ENCODE data around the gene SAXO2.
"Not testable (repeated sequence)": the region's sequence is repeated elsewhere in the genome, so short reads cannot be mapped to it uniquely, and the experiment has no call there.

The SAXO2 gene

DNA sequence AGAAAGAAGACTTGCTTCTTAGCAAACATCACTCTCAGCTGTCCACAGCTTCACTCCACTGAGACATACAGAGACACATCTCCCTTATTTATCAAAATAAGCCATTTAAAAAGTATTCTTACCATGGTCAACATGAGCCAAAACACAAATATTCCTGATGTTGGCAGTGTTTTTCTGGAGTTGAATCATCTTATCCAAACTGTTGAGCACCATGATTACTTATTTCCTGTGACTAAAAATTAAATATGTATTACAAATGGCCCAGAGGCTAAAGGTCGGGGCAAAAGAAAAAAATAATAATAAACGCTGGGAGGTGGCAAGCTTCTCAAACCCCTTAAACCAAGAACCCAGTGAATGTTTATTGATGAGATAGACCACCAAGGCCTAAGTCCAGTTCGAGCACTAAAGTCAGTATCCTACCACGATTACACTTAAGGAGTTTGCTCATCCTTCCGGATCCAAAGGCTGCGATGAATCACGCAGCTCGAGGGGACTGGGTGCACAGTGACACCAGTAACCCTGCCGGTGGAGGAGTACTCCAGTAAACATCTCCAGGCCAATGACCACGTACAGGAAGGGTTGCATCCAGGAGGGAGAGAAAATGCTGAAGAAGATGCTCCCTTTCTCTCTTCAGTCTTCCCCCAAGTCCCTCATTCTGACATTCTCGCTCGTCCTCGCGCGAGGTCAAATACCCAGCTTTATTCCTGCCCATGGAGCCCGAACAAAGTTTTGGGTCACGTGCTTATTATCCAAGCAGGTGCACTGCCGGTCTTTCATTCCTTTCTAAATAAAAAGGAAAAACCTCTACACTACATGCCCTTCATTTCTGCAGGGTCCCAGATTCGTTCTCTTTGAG, 824 bp upstream of the SAXO2 start:
- H2AFZ ChIP-seq (ENCODE audit: low read length), result peak overlapping the region; percentile 100
- no CpG with 5 or more reads among the region's 19 CpGs for WGBS, 2 donors (ENCODE audit: extremely low coverage in 2 of 2, insufficient read length in 2 of 2, insufficient replicate concordance in 1 of 2)
- peak overlapping the region; percentile 90 for H3K9ac ChIP-seq (ENCODE audit: low read depth, low read length, poor library complexity)
- H3K4ac ChIP-seq (ENCODE audit: low read length); H2BK12ac ChIP-seq (ENCODE audit: low read length); H4K8ac ChIP-seq (ENCODE audit: low read depth, low read length); H2BK15ac ChIP-seq (ENCODE audit: low read length); H3K4me1 ChIP-seq (ENCODE audit: control insufficient read depth in 2 of 2, insufficient read depth in 1 of 2, low read depth in 1 of 2, low read length in 2 of 2); H2BK5ac ChIP-seq (ENCODE audit: low read length); H2AK5ac ChIP-seq (ENCODE audit: low read depth, low read length); H2BK120ac ChIP-seq (ENCODE audit: low read depth, low read length); H4K91ac ChIP-seq (ENCODE audit: low read depth, low read length, poor library complexity); H3K79me1 ChIP-seq (ENCODE audit: low read depth, low read length); H3K27me3 ChIP-seq (ENCODE audit: control insufficient read depth in 3 of 3, insufficient read depth in 3 of 3, low read depth in 1 of 3, low read length in 3 of 3); H3K9me3 ChIP-seq (replicated peaks in 1 of 2; ENCODE audit: control insufficient read depth in 2 of 2, insufficient read depth in 1 of 2, low read depth in 1 of 2, low read length in 2 of 2); H3K14ac ChIP-seq (ENCODE audit: low read length); H3K23ac ChIP-seq (ENCODE audit: low read depth, low read length, poor library complexity): not testable (repeated sequence)
- H3K4me3 ChIP-seq (ENCODE audit: low read length in 2 of 2), result peak overlapping the region; percentile 87 to 96
- H3K36me3 ChIP-seq (replicated peaks in 1 of 2; ENCODE audit: control insufficient read depth in 2 of 2, insufficient read depth in 2 of 2, low read length in 2 of 2), result peaks cover 4 to 40% of the 10 kb centered on the region in 2 donors
- H3K4me2 ChIP-seq (ENCODE audit: insufficient read depth, low read length, poor library complexity, severe bottlenecking), result peak overlapping the region; percentile 49
- H3K18ac ChIP-seq (ENCODE audit: low read length), result peak overlapping the region; percentile 99
- H3K27ac ChIP-seq (replicated peaks; ENCODE audit: low read length), result peak overlapping the region; percentile 83
- DNase-seq (ENCODE audit: low spot score), result peak; percentile 6

DNA sequence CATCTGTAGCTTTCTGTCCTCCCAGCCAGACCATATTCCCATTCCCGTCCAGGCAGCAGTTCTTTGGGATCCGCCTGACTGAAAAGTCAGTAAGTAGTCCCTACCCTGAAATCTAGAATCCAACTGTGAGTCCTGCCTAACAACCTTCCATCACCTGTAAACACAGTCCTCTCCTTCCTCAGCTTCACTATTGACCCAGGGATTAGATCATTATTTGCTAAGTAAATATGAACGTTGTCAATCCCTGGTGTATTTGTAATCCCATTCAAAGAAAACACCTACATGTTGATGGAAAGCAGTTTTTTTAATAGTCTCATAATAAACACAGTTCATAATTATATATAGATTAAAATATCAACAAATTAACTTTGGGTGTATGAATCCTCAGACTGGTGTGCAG, 732 bp downstream of the SAXO2 start:
- Histone ChIP-seq H3K27ac (replicated peaks; ENCODE audit: low read length) (no peak overlapping the region), H2BK15ac (ENCODE audit: low read length) (no peak overlapping the region), H4K91ac (ENCODE audit: low read depth, low read length, poor library complexity) (no peak overlapping the region), H2BK5ac (ENCODE audit: low read length) (no peak overlapping the region), H3K27me3 (ENCODE audit: control insufficient read depth in 3 of 3, insufficient read depth in 3 of 3, low read depth in 1 of 3, low read length in 3 of 3) (no peaks in the 10 kb centered on the region), H2AFZ (ENCODE audit: low read length) (peak overlapping the region; percentile 100), H3K9ac (ENCODE audit: low read depth, low read length, poor library complexity) (no peak overlapping the region), H3K18ac (ENCODE audit: low read length) (no peak overlapping the region), H2BK120ac (ENCODE audit: low read depth, low read length) (no peak overlapping the region), H3K9me3 (replicated peaks in 1 of 2; ENCODE audit: control insufficient read depth in 2 of 2, insufficient read depth in 1 of 2, low read depth in 1 of 2, low read length in 2 of 2) (no peaks in the 10 kb centered on the region), H3K14ac (ENCODE audit: low read length) (no peak overlapping the region), H3K23ac (ENCODE audit: low read depth, low read length, poor library complexity) (no peak overlapping the region), H3K4me3 (ENCODE audit: low read length in 2 of 2) (peak overlapping the region in 1 of 2 donors; percentile 87), H3K36me3 (replicated peaks in 1 of 2; ENCODE audit: control insufficient read depth in 2 of 2, insufficient read depth in 2 of 2, low read length in 2 of 2) (peaks cover 4 to 24% of the 10 kb centered on the region in 2 donors), H4K8ac (ENCODE audit: low read depth, low read length) (no peak overlapping the region), H2AK5ac (ENCODE audit: low read depth, low read length) (no peak overlapping the region), H3K4me2 (ENCODE audit: insufficient read depth, low read length, poor library complexity, severe bottlenecking) (peak overlapping the region; percentile 82), H2BK12ac (ENCODE audit: low read length) (no peak overlapping the region), H3K4ac (ENCODE audit: low read length) (no peak overlapping the region), H3K79me1 (ENCODE audit: low read depth, low read length) (peaks cover 4% of the 10 kb centered on the region), H3K4me1 (ENCODE audit: control insufficient read depth in 2 of 2, insufficient read depth in 1 of 2, low read depth in 1 of 2, low read length in 2 of 2) (peaks cover 0 to 3% of the 10 kb centered on the region in 2 donors)
- WGBS, 2 donors (ENCODE audit: extremely low coverage in 2 of 2, insufficient read length in 2 of 2, insufficient replicate concordance in 1 of 2), result no CpG with 5 or more reads among the region's 3 CpGs
- DNase-seq (ENCODE audit: low spot score), result no peak

DNA sequence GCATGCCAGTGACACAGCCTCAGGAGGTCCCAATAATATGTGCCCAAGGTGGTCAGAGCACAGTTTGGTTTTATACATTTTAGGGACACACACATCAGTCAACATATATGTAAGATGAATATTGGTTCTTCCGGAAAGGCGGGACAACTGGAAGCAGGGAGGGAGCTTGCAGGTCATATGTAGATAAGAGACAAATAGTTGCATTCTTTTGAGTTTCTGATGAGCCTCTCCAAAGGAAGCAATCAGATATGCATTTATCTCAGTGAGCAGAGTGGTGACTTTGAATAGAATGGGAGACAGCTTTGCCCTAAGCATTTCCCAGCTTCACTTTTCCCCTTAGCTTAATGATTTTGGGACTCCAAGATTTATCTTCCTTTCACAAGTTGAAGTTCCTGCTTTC, 4.5 kb downstream of the SAXO2 start:
- H4K8ac ChIP-seq (ENCODE audit: low read depth, low read length); H2AFZ ChIP-seq (ENCODE audit: low read length); H3K14ac ChIP-seq (ENCODE audit: low read length); H3K4me2 ChIP-seq (ENCODE audit: insufficient read depth, low read length, poor library complexity, severe bottlenecking); H3K18ac ChIP-seq (ENCODE audit: low read length); H3K4me3 ChIP-seq (ENCODE audit: low read length in 2 of 2); H3K36me3 ChIP-seq (replicated peaks in 1 of 2; ENCODE audit: control insufficient read depth in 2 of 2, insufficient read depth in 2 of 2, low read length in 2 of 2); H3K23ac ChIP-seq (ENCODE audit: low read depth, low read length, poor library complexity); H3K4ac ChIP-seq (ENCODE audit: low read length); H2BK15ac ChIP-seq (ENCODE audit: low read length); DNase-seq (ENCODE audit: low spot score); H3K9ac ChIP-seq (ENCODE audit: low read depth, low read length, poor library complexity); H2BK120ac ChIP-seq (ENCODE audit: low read depth, low read length); H3K9me3 ChIP-seq (replicated peaks in 1 of 2; ENCODE audit: control insufficient read depth in 2 of 2, insufficient read depth in 1 of 2, low read depth in 1 of 2, low read length in 2 of 2); H2BK5ac ChIP-seq (ENCODE audit: low read length); H3K79me1 ChIP-seq (ENCODE audit: low read depth, low read length); H2BK12ac ChIP-seq (ENCODE audit: low read length); H3K4me1 ChIP-seq (ENCODE audit: control insufficient read depth in 2 of 2, insufficient read depth in 1 of 2, low read depth in 1 of 2, low read length in 2 of 2); H3K27ac ChIP-seq (replicated peaks; ENCODE audit: low read length); H2AK5ac ChIP-seq (ENCODE audit: low read depth, low read length); H4K91ac ChIP-seq (ENCODE audit: low read depth, low read length, poor library complexity); H3K27me3 ChIP-seq (ENCODE audit: control insufficient read depth in 3 of 3, insufficient read depth in 3 of 3, low read depth in 1 of 3, low read length in 3 of 3): not testable (repeated sequence)
- WGBS, 2 donors (ENCODE audit: extremely low coverage in 2 of 2, insufficient read length in 2 of 2, insufficient replicate concordance in 1 of 2), result no CpG with 5 or more reads among the region's 2 CpGs

DNA sequence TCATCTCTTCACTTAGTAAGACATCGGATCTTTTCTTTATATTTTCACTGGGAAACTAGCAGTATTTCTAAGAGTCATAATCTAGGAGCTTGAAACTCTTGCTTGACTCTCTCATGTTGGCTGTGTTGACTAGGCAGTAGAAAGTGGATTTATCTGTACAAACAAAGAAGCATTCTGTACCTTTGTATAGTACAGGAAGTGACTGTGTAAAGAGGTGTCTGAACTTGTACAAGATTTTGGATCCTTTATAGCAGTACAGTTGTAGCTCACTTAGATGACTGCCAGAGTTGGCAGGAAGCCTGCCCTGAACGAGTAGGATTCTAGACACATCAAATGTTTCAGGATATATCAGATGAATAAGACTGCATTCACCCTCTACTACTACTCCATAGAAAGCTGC, 5.8 kb downstream of the SAXO2 start:
- not testable (repeated sequence) for DNase-seq (ENCODE audit: low spot score); H3K4me1 ChIP-seq (ENCODE audit: control insufficient read depth in 2 of 2, insufficient read depth in 1 of 2, low read depth in 1 of 2, low read length in 2 of 2); H3K9me3 ChIP-seq (replicated peaks in 1 of 2; ENCODE audit: control insufficient read depth in 2 of 2, insufficient read depth in 1 of 2, low read depth in 1 of 2, low read length in 2 of 2); H2BK5ac ChIP-seq (ENCODE audit: low read length); H2BK120ac ChIP-seq (ENCODE audit: low read depth, low read length); H3K79me1 ChIP-seq (ENCODE audit: low read depth, low read length); H3K27ac ChIP-seq (replicated peaks; ENCODE audit: low read length); H3K23ac ChIP-seq (ENCODE audit: low read depth, low read length, poor library complexity); H2BK15ac ChIP-seq (ENCODE audit: low read length); H3K9ac ChIP-seq (ENCODE audit: low read depth, low read length, poor library complexity); H3K36me3 ChIP-seq (replicated peaks in 1 of 2; ENCODE audit: control insufficient read depth in 2 of 2, insufficient read depth in 2 of 2, low read length in 2 of 2); H4K8ac ChIP-seq (ENCODE audit: low read depth, low read length); H3K14ac ChIP-seq (ENCODE audit: low read length); H3K4ac ChIP-seq (ENCODE audit: low read length); H3K4me2 ChIP-seq (ENCODE audit: insufficient read depth, low read length, poor library complexity, severe bottlenecking); H3K4me3 ChIP-seq (ENCODE audit: low read length in 2 of 2); H2AFZ ChIP-seq (ENCODE audit: low read length); H2AK5ac ChIP-seq (ENCODE audit: low read depth, low read length); H3K18ac ChIP-seq (ENCODE audit: low read length); H3K27me3 ChIP-seq (ENCODE audit: control insufficient read depth in 3 of 3, insufficient read depth in 3 of 3, low read depth in 1 of 3, low read length in 3 of 3); H2BK12ac ChIP-seq (ENCODE audit: low read length); H4K91ac ChIP-seq (ENCODE audit: low read depth, low read length, poor library complexity)
- WGBS, 2 donors (ENCODE audit: extremely low coverage in 2 of 2, insufficient read length in 2 of 2, insufficient replicate concordance in 1 of 2), result no CpG with 5 or more reads among the region's 2 CpGs

Measured in neuronal stem cell (in vitro differentiated cells).